Lung microvascular endothelial cell (primary cell): Measurements from ENCODE around the gene ANKLE1. TPM values are rescaled to one million over a fixed set of nuclear protein-coding genes. Genes with fewer than 3 reads are reported as not detected.

ENCODE experiments used
- total RNA-seq: library from RNA; depleted of rRNA; stranded (reverse); fragments of >200 nt; gene quantifications from 2 replicates; pipeline ENCODE4 v1.2.1, GENCODE V29; 2014

The ANKLE1 gene
- total RNA-seq, 1 donor from 2014 or later, result 0.20 TPM

Other genes with a start within 250 kb of the ANKLE1 start
- 2.4 and 2.8 TPM in 2 replicates for gene HAUS8, start 206.4 kb upstream of the ANKLE1 start, total RNA-seq
- gene MYO9B, start 206.1 kb upstream of the ANKLE1 start, total RNA-seq, result 24.0 and 36.5 TPM in 2 replicates
- gene USE1, start 66.5 kb upstream of the ANKLE1 start, total RNA-seq, result 10.7 and 12.9 TPM in 2 replicates
- gene OCEL1, start 55.7 kb upstream of the ANKLE1 start, total RNA-seq, result 2.6 and 4.0 TPM in 2 replicates
- 22.9 and 38.5 TPM in 2 replicates for gene NR2F6, start 36.0 kb upstream of the ANKLE1 start, total RNA-seq
- gene USHBP1, start 17.2 kb upstream of the ANKLE1 start, total RNA-seq, result 21.6 and 33.5 TPM in 2 replicates
- gene BABAM1, start 14.5 kb upstream of the ANKLE1 start, total RNA-seq, result 61.3 and 73.2 TPM in 2 replicates
- 5.2 and 5.6 TPM in 2 replicates for gene ABHD8, start 21.5 kb downstream of the ANKLE1 start, total RNA-seq
- gene MRPL34, start 24.0 kb downstream of the ANKLE1 start, total RNA-seq, result 29.6 and 56.9 TPM in 2 replicates
- gene DDA1, start 27.7 kb downstream of the ANKLE1 start, total RNA-seq, result 16.6 and 20.0 TPM in 2 replicates
- gene ANO8, start 53.0 kb downstream of the ANKLE1 start, total RNA-seq, result 1.5 and 3.0 TPM in 2 replicates
- gene GTPBP3, start 55.7 kb downstream of the ANKLE1 start, total RNA-seq, result 5.0 and 6.3 TPM in 2 replicates
- 0.99 and 5.2 TPM in 2 replicates for gene PLVAP, start 95.4 kb downstream of the ANKLE1 start, total RNA-seq
- gene CCDC194, start 112.3 kb downstream of the ANKLE1 start, total RNA-seq, result not detected in 2 replicates
- gene BST2, start 123.7 kb downstream of the ANKLE1 start, total RNA-seq, result 3.6 and 10.5 TPM in 2 replicates
- gene MVB12A, start 138.1 kb downstream of the ANKLE1 start, total RNA-seq, result 32.3 and 33.9 TPM in 2 replicates
- not detected in 2 replicates for gene TMEM221, start 166.8 kb downstream of the ANKLE1 start, total RNA-seq
- gene NXNL1, start 179.0 kb downstream of the ANKLE1 start, total RNA-seq, result not detected in 2 replicates
- gene SLC27A1, start 188.6 kb downstream of the ANKLE1 start, total RNA-seq, result 12.6 and 22.2 TPM in 2 replicates
- 46.4 and 67.5 TPM in 2 replicates for gene PGLS, start 229.7 kb downstream of the ANKLE1 start, total RNA-seq